ENCODE data around the gene CDH22. TPM values are rescaled to one million over a fixed set of nuclear protein-coding genes. Genes with fewer than 3 reads are reported as not detected.

CDH22 gene
- total RNA-seq, 1 donor from 2014 or later: 1.7 TPM

DNA sequence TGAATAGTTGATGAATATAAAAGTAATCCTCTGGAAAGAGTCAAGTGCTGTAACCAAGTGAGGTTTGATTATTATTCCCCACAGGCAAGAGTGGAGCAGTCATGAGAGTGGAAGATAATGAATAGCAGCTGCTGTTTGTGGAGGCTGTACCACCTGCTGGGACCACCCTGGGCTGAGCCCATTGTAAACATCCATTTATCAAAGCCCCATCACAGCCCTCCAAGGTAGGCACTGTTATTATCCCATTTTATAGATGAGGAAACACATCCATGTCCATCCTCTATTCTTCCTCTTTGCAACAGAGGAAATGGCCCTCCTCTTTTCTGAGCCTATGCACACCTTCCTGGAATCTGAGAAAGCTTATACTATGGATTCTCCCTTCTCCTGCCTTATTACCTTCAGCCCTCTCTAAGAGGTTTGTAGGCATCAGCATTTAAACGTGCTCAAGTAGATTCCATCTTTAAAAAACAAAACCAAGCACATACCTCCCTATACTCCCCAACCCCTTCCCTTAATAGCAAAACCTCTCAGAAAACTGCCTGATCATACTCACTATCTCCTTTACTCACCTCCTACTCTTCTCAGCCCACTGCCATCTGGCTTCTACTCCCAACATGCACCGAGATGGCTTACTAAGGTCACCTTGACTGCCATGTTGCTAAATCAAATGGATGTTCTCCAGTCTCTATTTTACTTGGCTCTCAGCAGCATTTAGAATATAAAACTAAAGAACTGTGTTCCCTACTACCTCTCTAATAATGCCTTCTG is 37.1 kb downstream of the CDH22 start:
- H3K9me3 ChIP-seq: no peaks in the 10 kb centered on the region
- no peak overlapping the region for H3K27ac ChIP-seq
- no peaks in the 10 kb centered on the region for H3K27me3 ChIP-seq
- H3K36me3 ChIP-seq: no peaks in the 10 kb centered on the region
- intact Hi-C loops (cut with DNase I): no loop called here
- no peaks in the 10 kb centered on the region for H3K4me1 ChIP-seq
- no peak for DNase-seq (ENCODE audit: extremely low spot score in 2 of 2)
- H3K4me3 ChIP-seq: no peak overlapping the region
- TF ChIP-seq, protein P1, sequence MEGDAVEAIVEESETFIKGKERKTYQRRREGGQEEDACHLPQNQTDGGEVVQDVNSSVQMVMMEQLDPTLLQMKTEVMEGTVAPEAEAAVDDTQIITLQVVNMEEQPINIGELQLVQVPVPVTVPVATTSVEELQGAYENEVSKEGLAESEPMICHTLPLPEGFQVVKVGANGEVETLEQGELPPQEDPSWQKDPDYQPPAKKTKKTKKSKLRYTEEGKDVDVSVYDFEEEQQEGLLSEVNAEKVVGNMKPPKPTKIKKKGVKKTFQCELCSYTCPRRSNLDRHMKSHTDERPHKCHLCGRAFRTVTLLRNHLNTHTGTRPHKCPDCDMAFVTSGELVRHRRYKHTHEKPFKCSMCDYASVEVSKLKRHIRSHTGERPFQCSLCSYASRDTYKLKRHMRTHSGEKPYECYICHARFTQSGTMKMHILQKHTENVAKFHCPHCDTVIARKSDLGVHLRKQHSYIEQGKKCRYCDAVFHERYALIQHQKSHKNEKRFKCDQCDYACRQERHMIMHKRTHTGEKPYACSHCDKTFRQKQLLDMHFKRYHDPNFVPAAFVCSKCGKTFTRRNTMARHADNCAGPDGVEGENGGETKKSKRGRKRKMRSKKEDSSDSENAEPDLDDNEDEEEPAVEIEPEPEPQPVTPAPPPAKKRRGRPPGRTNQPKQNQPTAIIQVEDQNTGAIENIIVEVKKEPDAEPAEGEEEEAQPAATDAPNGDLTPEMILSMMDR (IDR thresholded peaks at IDR 0.05): no peak
- no peak for TF ChIP-seq POLR2AphosphoS5 (IDR thresholded peaks at IDR 0.05; ENCODE audit: insufficient read depth in 1 of 2, low read depth in 1 of 2)
- TF ChIP-seq POLR2A (IDR thresholded peaks at IDR 0.05): no peak

DNA sequence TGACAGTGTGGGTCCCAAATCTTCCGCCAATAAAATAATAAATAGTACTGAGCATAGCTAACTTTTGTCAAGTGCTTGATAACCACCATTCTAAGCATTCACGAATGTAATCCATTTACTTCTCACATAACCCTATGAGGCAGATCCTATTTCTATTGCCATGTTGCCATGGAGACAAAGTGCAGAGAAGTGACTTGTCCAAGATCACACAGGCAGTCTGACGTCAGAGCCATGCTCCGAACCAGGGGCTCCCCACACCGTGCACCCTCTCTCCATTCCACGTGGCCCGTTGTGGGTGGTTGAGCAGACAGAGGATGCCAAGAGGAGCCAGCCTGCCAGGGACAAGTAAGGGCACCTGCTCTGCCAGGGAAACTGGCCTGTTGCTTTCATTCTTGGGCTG is 38.9 kb downstream of the CDH22 start:
- no peaks in the 10 kb centered on the region for H3K27me3 ChIP-seq
- TF ChIP-seq POLR2A (IDR thresholded peaks at IDR 0.05) (no peak), POLR2AphosphoS5 (IDR thresholded peaks at IDR 0.05; ENCODE audit: insufficient read depth in 1 of 2, low read depth in 1 of 2) (no peak)
- TF ChIP-seq, protein P1 (IDR thresholded peaks at IDR 0.05): no peak
- no peak overlapping the region for H3K4me3 ChIP-seq
- no peak overlapping the region for H3K27ac ChIP-seq
- H3K9me3 ChIP-seq: no peaks in the 10 kb centered on the region
- no peak for DNase-seq (ENCODE audit: extremely low spot score in 2 of 2)
- H3K4me1 ChIP-seq: no peaks in the 10 kb centered on the region
- intact Hi-C loops (cut with DNase I): no loop called here
- H3K36me3 ChIP-seq: no peaks in the 10 kb centered on the region

DNA sequence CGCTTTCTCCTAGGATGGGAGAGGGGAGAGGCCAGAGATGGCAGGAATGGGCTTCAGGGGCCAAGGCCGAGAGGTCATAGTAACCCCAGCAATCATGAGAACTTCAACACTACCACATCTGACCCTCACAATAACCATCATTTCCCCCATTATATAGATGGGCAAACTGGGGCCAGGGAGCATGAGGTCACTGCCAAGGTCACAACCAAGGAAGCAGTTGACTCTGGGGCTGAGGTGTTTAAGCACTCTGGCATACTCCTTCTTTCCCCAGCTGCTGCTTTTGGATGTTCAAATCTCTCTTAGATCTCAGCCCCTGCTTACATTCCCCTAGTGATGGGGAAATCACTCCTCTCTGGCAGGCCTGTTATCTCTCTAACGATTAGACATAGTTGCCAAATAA is 39.6 kb downstream of the CDH22 start:
- intact Hi-C loops (cut with DNase I): no loop called here
- no peaks in the 10 kb centered on the region for H3K36me3 ChIP-seq
- TF ChIP-seq POLR2AphosphoS5 (IDR thresholded peaks at IDR 0.05; ENCODE audit: insufficient read depth in 1 of 2, low read depth in 1 of 2) (no peak), POLR2A (IDR thresholded peaks at IDR 0.05) (no peak)
- TF ChIP-seq, protein P1 (IDR thresholded peaks at IDR 0.05): no peak
- H3K4me1 ChIP-seq: no peaks in the 10 kb centered on the region
- no peaks in the 10 kb centered on the region for H3K27me3 ChIP-seq
- DNase-seq (ENCODE audit: extremely low spot score in 2 of 2): no peak
- no peak overlapping the region for H3K4me3 ChIP-seq
- no peak overlapping the region for H3K27ac ChIP-seq
- H3K9me3 ChIP-seq: no peaks in the 10 kb centered on the region

DNA sequence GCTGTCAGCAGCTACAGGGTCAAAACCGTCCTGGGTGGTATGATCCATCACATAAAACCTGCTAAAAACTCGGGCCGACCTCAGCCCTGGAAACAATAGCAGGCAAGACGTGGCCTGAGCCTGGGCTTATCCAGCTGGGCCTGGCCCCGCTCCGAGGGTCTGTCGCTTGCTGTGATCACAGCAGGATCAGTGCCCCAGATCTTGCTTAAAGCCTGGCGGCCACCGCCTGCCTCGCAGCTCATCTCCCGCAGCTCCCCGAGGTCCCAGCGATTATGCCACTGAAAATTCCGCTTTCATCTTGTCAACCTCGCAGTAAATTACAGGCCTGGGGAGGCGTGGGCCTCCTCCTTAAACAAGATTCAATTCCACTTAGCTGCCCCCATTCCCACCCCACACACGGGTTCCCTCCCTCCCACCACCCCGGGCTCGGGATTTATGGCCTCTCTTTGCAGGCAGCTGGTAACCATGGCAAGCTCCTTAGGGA is 40.1 kb downstream of the CDH22 start:
- Histone ChIP-seq H3K4me1 (no peaks in the 10 kb centered on the region), H3K9me3 (no peaks in the 10 kb centered on the region), H3K27ac (no peak overlapping the region), H3K4me3 (no peak overlapping the region), H3K27me3 (no peaks in the 10 kb centered on the region), H3K36me3 (no peaks in the 10 kb centered on the region)
- DNase-seq (ENCODE audit: extremely low spot score in 2 of 2): no peak
- TF ChIP-seq POLR2A (IDR thresholded peaks at IDR 0.05): no peak
- TF ChIP-seq, protein P1 (IDR thresholded peaks at IDR 0.05): no peak
- no peak for TF ChIP-seq POLR2AphosphoS5 (IDR thresholded peaks at IDR 0.05; ENCODE audit: insufficient read depth in 1 of 2, low read depth in 1 of 2)
- intact Hi-C loops (cut with DNase I): no loop called here
